KMS-11 (cell line): ENCODE data around the gene NAA50.

Experiments
- H2AFZ ChIP-seq: fragments of 200-600 bp; sonication (generic); 2 replicates; pipeline ENCODE4 v1.6.1; 2016; ENCODE audit warnings: antibody characterized with exemption, mixed run types, low read depth
- H3K27ac ChIP-seq: fragments of 200-600 bp; sonication (generic); 2 replicates; pipeline ENCODE4 v1.6.1; 2016; ENCODE audit warnings: mild to moderate bottlenecking, mixed run types
- H3K27me3 ChIP-seq: fragments of 200-600 bp; sonication (generic); 2 replicates; pipeline ENCODE4 v1.6.1; 2017; ENCODE audit warnings: mild to moderate bottlenecking, low read depth, mixed run types, moderate library complexity; ENCODE audit not compliant: insufficient read depth
- H3K36me3 ChIP-seq: fragments of 200-600 bp; sonication (generic); 2 replicates; pipeline ENCODE4 v1.6.1; 2017; ENCODE audit warnings: mild to moderate bottlenecking, mixed run types; ENCODE audit not compliant: insufficient read depth
- H3K4me1 ChIP-seq: fragments of 200-600 bp; sonication (generic); 2 replicates; pipeline ENCODE4 v1.6.1; 2016; ENCODE audit warnings: mild to moderate bottlenecking, low read depth, mixed run types; ENCODE audit not compliant: poor library complexity, severe bottlenecking
- H3K4me2 ChIP-seq: fragments of 200-600 bp; sonication (generic); 2 replicates; pipeline ENCODE4 v1.7.0; 2016; ENCODE audit warnings: mild to moderate bottlenecking, mixed run types
- H3K4me3 ChIP-seq: fragments of 200-600 bp; sonication (generic); IDR thresholded peaks from 2 replicates; pipeline ENCODE4 v1.6.1; 2017; ENCODE audit warnings: low read depth, low read length, mixed read lengths; ENCODE audit not compliant: insufficient read depth
- H3K79me2 ChIP-seq: fragments of 200-600 bp; sonication (generic); 2 replicates; pipeline ENCODE4 v1.6.1; 2016; ENCODE audit warnings: low read depth, mixed run types; ENCODE audit not compliant: insufficient read depth
- H3K9ac ChIP-seq: fragments of 200-600 bp; sonication (generic); 2 replicates; pipeline ENCODE4 v1.6.1; 2016; ENCODE audit warnings: mild to moderate bottlenecking, mixed run types
- H4K20me1 ChIP-seq: fragments of 200-600 bp; sonication (generic); 2 replicates; pipeline ENCODE4 v1.6.1; 2016; ENCODE audit warnings: mild to moderate bottlenecking, mixed run types; ENCODE audit not compliant: insufficient read depth
- CTCF ChIP-seq: fragments of 200-600 bp; sonication (generic); conservative IDR thresholded peaks from 2 replicates; pipeline ENCODE4 v1.6.1; 2017; ENCODE audit warnings: low read depth, mild to moderate bottlenecking, antibody characterized with exemption, low read length, moderate library complexity, mixed read lengths

NAA50 gene

DNA sequence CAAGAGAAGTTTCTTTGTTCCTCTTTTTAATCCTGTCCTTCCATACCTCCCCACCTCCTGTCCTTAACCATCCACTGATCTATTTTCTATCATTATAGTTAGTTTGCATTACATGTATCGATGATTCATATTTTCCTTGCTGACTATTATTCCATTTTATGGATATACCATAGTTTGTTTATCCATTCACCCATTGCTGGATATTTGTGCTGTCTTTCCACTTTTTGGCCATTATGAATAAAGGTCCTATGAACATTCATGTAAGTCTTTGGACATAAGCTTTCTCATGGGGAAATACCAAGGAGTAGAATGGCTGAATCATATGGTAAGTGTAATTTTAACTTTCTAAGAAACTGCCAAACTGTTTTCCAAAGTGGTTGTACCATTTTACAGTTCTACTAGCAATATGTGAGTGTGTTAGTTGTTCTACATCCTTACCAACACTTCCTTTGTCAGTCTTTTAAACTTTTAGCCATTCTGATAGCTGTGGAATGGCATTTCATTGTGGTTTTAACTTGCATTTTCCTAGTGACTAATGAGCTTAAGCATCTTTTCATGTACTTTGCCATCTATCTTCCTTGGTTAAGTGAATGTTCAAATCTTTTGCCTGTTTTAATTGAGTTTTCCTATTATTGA, 12.5 kb upstream of the NAA50 start:
- no peaks in the 10 kb centered on the region for H3K27me3 ChIP-seq
- H3K79me2 ChIP-seq = peaks cover 7% of the 10 kb centered on the region; the same call in 1 of the 2 replicates
- no peak overlapping the region for H2AFZ ChIP-seq
- no peak for TF ChIP-seq CTCF
- H3K4me3 ChIP-seq = no peak overlapping the region
- H3K27ac ChIP-seq = no peak overlapping the region
- H3K4me1 ChIP-seq = no peaks in the 10 kb centered on the region
- no peaks in the 10 kb centered on the region for H4K20me1 ChIP-seq
- H3K36me3 ChIP-seq = no peaks in the 10 kb centered on the region
- H3K9ac ChIP-seq = no peak overlapping the region
- H3K4me2 ChIP-seq = no peak overlapping the region

- Histone ChIP-seq H3K27me3 (no peaks in the 10 kb centered on the region), H4K20me1 (no peaks in the 10 kb centered on the region), H3K27ac (no peak overlapping the region), H2AFZ (no peak overlapping the region), H3K4me2 (no peak overlapping the region), H3K36me3 (no peaks in the 10 kb centered on the region), H3K4me1 (peaks cover 19% of the 10 kb centered on the region), H3K4me3 (no peak overlapping the region), H3K79me2 (peaks cover 32% of the 10 kb centered on the region; the same call in 1 of the 2 replicates), H3K9ac (no peak overlapping the region)
- no peak for TF ChIP-seq CTCF
These were observed 8.6 kb upstream of the NAA50 start for GRCh38 chr3:113754494-113755159.

- Histone ChIP-seq H3K4me2 (no peak overlapping the region), H3K9ac (no peak overlapping the region), H3K4me1 (peaks cover 30% of the 10 kb centered on the region), H2AFZ (no peak overlapping the region), H3K27ac (no peak overlapping the region), H3K4me3 (no peak overlapping the region), H3K36me3 (no peaks in the 10 kb centered on the region), H3K27me3 (no peaks in the 10 kb centered on the region), H3K79me2 (peaks cover 36% of the 10 kb centered on the region; the same call in 1 of the 2 replicates), H4K20me1 (no peaks in the 10 kb centered on the region)
- TF ChIP-seq CTCF = no peak
These were observed 7.4 kb upstream of the NAA50 start for GRCh38 chr3:113753376-113753985.

GRCh38 chr3:113751141-113751540, 5.1 kb upstream of the NAA50 start:
- Histone ChIP-seq H2AFZ (no peak overlapping the region), H3K4me3 (no peak overlapping the region), H4K20me1 (no peaks in the 10 kb centered on the region), H3K27me3 (no peaks in the 10 kb centered on the region), H3K27ac (no peak overlapping the region), H3K4me2 (no peak overlapping the region), H3K9ac (no peak overlapping the region), H3K79me2 (peaks cover 49% of the 10 kb centered on the region; the same call in 1 of the 2 replicates), H3K36me3 (no peaks in the 10 kb centered on the region), H3K4me1 (peaks cover 36% of the 10 kb centered on the region)
- no peak for TF ChIP-seq CTCF
